VCaP (cell line): ENCODE data around the gene MUC6.

ENCODE experiments used
- H3K27ac ChIP-seq: fragments of 450-650 bp; 2 replicates; pipeline ENCODE4 v1.5.1; 2017
- CTCF ChIP-seq: fragments of 450-650 bp; conservative IDR thresholded peaks from 2 replicates; pipeline ENCODE4 v1.5.1; 2017; ENCODE audit warnings: mild to moderate bottlenecking, moderate library complexity

The MUC6 gene

GRCh38 chr11:970319-970871, 66.1 kb downstream of the MUC6 start:
- no peak for TF ChIP-seq CTCF
- no peak overlapping the region for H3K27ac ChIP-seq

GRCh38 chr11:969651-970205, 66.8 kb downstream of the MUC6 start:
- no peak for TF ChIP-seq CTCF
- H3K27ac ChIP-seq = no peak overlapping the region

- H3K27ac ChIP-seq = no peak overlapping the region
- no peak for TF ChIP-seq CTCF
These were observed 67.7 kb downstream of the MUC6 start for GRCh38 chr11:968822-969221.

GRCh38 chr11:967995-968751, 68.3 kb downstream of the MUC6 start:
- no peak for TF ChIP-seq CTCF
- H3K27ac ChIP-seq = no peak overlapping the region

GRCh38 chr11:965206-965775, 71.2 kb downstream of the MUC6 start:
- no peak for TF ChIP-seq CTCF
- peak overlapping the region; percentile 46; the same call in 1 of the 2 replicates for H3K27ac ChIP-seq

- no peak for TF ChIP-seq CTCF
- H3K27ac ChIP-seq = no peak overlapping the region
These were observed 72.7 kb downstream of the MUC6 start for GRCh38 chr11:963852-964251.
